GDM1 (cell line): Measurements from ENCODE around the gene HIBADH.
"Not testable (repeated sequence)": the region's sequence is repeated elsewhere in the genome, so short reads cannot be mapped to it uniquely, and the experiment has no call there.

Experiments used
- DNase-seq: peaks from one replicate; lab custom pipeline; 2025; lab: John Stamatoyannopoulos, UW

HIBADH gene

GRCh38 chr7:27600247-27600646 is 62.4 kb downstream of the HIBADH start:
- DNase-seq: no peak

GRCh38 chr7:27595009-27595408 is 67.7 kb downstream of the HIBADH start:
- no peak for DNase-seq

- no peak for DNase-seq
Observed at GRCh38 chr7:27593226-27593625, 69.5 kb downstream of the HIBADH start.

GRCh38 chr7:27590416-27590815 is 72.3 kb downstream of the HIBADH start:
- DNase-seq: no peak

GRCh38 chr7:27587429-27587828 is 75.3 kb downstream of the HIBADH start:
- DNase-seq: no peak

- DNase-seq: no peak
Observed at GRCh38 chr7:27586825-27587224, 75.9 kb downstream of the HIBADH start.

- no peak for DNase-seq
Observed at GRCh38 chr7:27585781-27586447, 76.8 kb downstream of the HIBADH start.

GRCh38 chr7:27581906-27582305 is 80.8 kb downstream of the HIBADH start:
- no peak for DNase-seq

- no peak for DNase-seq
Observed at GRCh38 chr7:27581119-27581518, 81.6 kb downstream of the HIBADH start.

GRCh38 chr7:27579565-27579964 is 83.1 kb downstream of the HIBADH start:
- DNase-seq: no peak

- not testable (repeated sequence) for DNase-seq
Observed at GRCh38 chr7:27578169-27578568, 84.5 kb downstream of the HIBADH start.

GRCh38 chr7:27576360-27576944 is 86.2 kb downstream of the HIBADH start:
- no peak for DNase-seq

- no peak for DNase-seq
Observed at GRCh38 chr7:27575613-27576012, 87.1 kb downstream of the HIBADH start.

- no peak for DNase-seq
Observed at GRCh38 chr7:27569106-27569505, 93.6 kb downstream of the HIBADH start.

GRCh38 chr7:27567266-27567665 is 95.4 kb downstream of the HIBADH start:
- no peak for DNase-seq

- DNase-seq: no peak
Observed at GRCh38 chr7:27564881-27565482, 97.7 kb downstream of the HIBADH start.

- no peak for DNase-seq
Observed at GRCh38 chr7:27560706-27561235, 101.9 kb downstream of the HIBADH start.

- DNase-seq: no peak
Observed at GRCh38 chr7:27555670-27556069, 107.0 kb downstream of the HIBADH start.

GRCh38 chr7:27554826-27555225 is 107.9 kb downstream of the HIBADH start:
- DNase-seq: no peak

GRCh38 chr7:27553273-27553672 is 109.4 kb downstream of the HIBADH start:
- DNase-seq: no peak

- DNase-seq: no peak
Observed at GRCh38 chr7:27551803-27552400, 110.8 kb downstream of the HIBADH start.

GRCh38 chr7:27549606-27550005 is 113.1 kb downstream of the HIBADH start:
- DNase-seq: no peak

- no peak for DNase-seq
Observed at GRCh38 chr7:27548304-27548703, 114.4 kb downstream of the HIBADH start.
